ENCODE measurements around the gene CDK5RAP2.
"Not testable (repeated sequence)": the region's sequence is repeated elsewhere in the genome, so short reads cannot be mapped to it uniquely, and the experiment has no call there.

The CDK5RAP2 gene

DNA sequence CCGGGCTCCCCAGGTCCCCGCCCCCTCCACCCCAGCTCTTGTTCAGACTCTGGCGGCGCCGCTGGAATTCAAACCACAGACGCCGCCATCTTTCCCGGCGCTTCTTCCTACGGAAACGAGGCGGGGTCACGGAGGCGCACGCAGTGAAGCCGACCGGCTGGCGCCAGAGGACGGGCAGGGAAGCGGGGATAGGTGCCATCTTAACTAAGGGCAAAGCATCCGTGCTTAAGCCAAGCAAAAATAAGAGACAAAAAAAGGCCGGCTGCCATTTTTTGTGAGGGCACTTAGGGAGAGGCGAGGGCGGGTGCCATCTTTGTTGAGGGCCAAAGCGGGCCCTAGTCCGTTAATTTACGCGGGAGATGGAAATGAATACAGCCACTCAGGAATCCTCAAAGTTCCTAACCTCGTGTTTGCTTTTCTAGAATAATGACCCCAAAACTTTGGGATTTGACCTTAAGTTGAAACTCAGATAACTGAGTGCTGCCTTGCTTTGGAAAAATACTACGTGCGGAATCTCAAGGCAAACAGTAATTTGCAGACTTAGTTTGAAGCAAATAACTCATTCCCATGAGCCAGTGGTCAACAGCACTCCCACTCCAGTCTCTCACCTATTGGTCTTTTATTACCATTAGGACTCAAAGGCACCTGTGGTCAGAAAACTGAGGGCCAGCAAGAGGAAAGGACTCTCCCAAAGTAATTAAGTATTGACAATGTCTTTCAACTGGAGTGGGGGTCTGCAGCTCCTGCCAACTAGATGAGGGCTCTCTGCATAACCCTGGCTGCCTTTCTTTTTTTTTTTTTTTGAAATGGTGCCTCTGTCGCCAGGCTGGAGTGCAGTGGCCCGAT is at the start of gene CDK5RAP2:
Gene CDK5RAP2 (minus strand): TSS at position 117 of the 846 bp plus-strand sequence. CDS start 189 bp downstream, outside the sequence.
- DNase-seq (ENCODE audit: low spot score) = peak; percentile 99

DNA sequence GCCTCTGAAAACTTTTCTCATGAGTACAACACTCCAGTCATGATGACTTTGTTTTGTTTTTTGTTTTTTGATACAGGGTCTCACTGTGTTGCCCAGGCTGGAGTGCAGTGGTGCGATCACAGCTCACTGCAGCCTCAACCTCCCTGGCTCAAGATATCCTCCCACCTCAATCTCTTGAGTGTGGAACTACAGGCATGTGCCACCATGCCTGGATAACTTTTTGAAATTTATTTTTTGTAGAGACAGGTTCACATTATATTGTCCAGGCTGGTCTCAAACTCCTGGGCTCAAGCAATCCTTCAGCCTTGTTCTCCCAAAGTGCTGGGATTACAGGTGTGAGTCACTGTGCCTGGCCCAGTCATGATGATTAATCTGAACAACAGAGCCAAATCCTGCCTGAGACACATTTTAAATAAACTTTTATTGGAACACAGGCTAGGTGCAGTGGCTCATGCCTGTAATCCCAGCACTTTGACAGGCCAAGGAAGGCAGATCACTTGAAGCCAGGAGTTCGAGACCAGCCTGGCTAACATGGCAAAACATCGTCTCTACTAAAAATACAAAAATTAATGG is 49.0 kb upstream of the CDK5RAP2 start:
- DNase-seq (ENCODE audit: low spot score) = not testable (repeated sequence)

DNA sequence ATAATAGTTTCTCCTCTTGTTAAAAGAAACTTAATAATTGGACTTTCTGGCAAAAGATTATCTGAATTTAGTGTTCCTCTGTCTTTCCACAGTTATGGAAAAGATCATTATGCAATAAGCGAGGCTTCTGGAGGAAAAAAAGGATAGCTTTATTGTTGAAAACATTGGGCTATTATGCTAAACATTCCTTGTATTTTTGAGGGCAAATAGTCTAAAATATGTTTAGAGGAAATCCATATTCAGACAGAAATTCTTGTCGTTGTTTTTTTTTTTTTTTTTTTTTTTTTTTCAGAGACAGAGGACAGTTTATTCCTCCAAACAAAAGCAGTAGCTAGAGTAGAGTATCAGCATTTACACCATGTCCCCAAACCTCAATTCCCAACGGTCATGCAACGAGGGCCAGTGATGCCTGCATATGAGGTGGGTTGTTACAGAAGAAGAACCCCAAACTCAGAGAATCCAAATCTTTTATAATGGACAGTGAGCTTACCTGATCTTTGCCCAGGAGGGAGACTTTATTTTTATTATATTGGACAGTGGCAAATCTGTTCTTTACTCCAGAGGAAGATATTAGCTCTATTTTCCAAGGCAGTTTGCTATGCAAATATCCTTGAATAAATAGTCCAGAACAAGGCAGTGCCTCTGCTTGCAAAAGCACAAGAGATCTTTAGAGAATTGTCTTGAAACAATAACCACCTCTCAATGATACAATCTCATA is 48.4 kb upstream of the CDK5RAP2 start:
- DNase-seq (ENCODE audit: low spot score) = peak; percentile 72

DNA sequence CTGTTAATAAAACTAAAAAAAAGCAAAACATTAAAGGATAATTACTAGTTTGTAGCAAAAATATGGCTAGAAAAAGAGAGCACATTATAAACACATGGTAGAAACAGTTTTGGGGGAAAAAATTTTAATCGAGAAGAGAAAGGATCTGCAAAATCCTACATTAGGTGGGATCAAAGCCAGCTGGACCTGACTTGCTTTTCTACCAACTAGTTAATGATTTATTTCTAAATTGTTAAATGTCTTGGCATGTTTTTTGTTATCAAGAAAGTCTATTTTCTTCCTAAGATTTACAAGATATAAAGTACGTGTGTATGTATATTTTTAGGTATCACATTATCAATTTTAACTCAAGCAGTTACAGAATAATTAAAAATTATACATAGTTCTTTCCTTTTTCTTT is 47.1 kb upstream of the CDK5RAP2 start:
- DNase-seq (ENCODE audit: low spot score) = no peak

DNA sequence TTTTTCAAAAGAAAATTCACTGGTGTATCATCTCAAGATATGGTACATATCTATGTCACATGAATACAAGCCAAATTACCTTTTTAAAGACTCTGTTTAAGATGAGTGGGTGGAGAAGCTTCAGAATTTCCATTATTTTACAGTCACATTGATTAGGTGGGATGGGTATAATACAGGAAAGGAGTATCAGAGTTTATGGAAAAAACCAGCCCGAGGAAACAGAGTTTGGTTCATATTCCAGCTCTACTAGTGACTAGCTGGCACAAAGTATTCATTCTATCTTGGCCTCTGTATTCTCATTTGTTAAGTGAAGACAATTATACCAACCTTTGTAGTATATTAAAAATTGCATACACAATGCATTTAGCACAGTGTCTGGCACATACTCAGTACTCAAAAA is 46.5 kb upstream of the CDK5RAP2 start:
- no peak for DNase-seq (ENCODE audit: low spot score)

DNA sequence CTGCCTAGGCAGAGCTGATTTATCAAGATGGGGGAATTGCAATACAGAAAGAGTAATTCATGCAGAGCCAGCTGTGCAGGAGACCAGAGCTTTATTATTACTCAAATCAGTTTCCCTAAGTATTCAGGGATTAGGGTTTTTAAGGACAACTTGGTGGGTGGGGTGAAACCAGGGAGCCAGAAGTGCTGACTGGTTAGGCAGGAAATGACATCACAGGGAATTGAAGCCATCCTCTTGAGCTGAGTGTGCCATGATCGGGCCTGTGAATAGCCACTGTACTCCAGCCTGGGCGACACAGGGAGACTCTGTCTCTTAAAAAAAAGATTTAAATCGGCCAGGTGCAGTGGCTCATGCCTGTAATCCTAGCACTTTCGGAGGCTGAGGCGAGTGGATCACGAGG is 45.3 kb upstream of the CDK5RAP2 start:
- DNase-seq (ENCODE audit: low spot score) = no peak

DNA sequence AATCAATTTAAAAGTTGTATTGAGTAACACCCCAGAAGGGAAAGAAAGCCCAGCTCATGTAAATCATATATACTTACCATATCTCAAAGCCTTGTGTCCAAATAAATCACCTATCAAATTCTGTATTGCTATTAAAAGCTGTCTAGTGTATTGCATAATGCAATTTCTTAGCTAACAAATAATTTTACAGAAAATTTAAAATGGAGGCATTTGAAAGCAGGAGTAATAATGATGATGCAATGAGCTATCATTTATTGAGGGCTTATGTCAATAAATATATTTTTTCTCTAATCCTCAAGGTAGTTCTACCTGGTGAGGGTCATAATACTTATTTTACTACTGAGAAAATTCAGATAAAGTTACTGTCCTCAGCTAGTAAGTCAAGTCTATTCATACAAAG is 42.8 kb upstream of the CDK5RAP2 start:
- DNase-seq (ENCODE audit: low spot score) = no peak

DNA sequence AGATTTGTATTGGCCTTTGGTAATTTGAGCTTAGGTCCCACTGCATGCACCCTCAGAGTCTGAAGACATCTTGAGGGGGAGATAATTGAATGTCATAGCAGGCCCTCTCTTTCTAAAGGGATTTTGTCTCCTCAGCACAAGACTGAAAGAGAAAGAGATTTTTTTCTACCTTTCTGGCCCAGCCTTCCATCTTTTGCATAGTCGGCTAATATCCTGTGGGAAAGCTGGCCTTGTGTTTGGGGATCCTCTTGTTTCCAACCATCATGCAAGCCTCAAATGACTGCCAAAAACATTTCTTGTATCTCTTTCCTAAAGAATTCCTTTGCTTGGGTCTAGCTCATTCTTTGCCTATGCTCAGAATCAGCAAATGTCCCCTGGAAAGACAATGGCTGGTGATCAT is 42.0 kb upstream of the CDK5RAP2 start:
- no peak for DNase-seq (ENCODE audit: low spot score)

DNA sequence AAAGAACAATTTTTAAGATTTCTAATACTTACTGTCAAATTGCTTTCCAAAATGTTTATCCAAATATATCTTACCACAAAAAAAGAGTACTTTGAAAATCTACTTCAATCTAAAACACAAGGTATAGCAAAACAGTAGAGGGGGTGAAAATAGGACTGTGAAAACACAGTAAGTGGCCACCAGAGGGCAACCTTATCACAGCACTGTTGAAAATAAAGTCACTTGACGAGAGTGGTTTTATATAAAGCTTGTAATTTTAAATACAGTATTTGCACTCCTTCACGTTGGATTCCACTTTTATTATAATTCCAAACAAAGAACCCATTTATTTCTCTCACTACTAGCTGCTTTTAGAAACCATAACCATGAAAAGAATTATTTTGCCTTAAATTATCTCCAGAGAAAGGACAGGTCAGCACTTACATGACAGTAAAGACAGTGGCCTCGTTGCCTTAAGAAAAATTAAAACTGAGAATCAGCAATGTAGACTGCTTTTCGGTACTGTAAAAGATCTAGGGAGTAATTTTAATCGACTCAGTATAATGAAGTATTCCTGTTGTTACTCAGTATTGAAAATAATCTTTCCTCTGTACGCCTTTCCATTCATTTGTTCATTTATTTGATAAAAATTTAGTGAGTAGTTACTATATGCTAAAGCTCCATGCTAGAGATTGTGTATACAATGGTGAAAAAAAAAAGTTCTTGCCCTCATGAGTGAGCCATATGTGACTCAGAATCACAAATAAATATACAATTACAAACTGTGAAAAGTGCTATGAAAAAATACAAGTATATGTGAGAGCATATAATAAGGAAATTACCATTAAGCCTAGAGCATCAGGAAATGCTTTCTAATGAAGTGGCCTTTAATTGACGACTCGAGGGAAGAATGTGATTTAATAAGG is 40.0 kb upstream of the CDK5RAP2 start:
- DNase-seq (ENCODE audit: low spot score) = peak; percentile 85

DNA sequence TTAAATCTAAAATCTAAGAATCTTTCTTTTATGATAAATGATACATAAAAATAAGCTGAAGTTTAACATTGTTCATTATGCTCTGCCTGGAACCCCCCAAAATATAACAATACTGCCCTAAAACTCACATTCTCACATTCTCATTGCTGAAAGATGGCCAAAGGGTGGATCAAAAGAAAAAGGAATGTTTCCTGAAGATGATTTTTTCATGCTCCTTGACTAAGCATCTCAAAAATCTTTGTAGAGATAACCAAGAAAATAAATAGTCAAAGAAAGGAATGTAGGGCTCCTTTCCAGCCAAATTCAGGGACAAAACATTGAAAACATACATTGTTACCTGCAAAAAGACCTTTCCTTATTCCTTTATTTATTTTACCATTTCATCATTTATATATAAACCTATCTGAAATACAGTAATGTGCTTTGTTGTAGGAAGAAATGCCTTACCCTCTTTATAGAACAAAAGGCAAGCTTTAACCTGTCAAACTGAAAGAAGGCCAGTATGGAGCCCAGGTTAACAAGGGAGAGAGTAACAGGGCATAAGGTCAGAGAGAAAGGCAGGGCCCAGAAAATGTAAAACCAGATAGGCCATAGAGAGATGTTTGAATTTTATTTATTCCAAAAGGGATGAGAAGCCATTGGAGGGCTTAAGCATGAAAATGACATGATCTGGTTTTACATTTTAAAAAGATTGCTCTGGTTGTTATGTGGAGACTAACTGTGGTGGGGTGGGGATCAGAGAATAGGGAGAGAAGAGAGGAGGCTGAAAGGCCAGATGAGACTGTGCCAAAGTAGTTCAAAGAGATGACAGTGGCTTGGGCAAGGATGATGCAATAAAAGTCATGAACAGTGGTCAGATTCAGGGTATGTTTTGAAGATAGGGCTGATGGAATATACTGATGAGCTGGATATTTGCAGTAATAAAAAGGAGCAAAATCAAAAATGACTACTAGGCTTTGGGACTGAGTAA is 37.3 kb upstream of the CDK5RAP2 start:
- no peak for DNase-seq (ENCODE audit: low spot score)

DNA sequence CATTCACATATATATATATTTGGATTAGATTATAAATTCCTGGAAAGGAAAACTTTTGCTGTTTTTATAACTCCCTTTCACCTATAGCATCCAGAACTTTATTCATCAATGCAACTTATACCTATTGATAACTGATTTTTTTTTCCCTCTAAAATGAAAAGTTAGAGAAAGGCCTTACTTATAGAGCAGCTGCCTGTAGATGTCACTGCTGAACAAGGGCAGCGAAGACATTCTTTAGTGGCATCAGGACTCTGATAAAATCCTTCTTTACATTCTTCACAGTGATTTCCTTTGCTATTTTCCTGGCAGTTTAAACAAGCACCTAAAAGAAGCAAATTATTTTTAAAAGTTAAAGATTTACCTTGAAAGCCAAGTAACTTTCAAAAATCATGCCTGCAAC is 32.3 kb upstream of the CDK5RAP2 start:
- DNase-seq (ENCODE audit: low spot score) = peak; percentile 66

DNA sequence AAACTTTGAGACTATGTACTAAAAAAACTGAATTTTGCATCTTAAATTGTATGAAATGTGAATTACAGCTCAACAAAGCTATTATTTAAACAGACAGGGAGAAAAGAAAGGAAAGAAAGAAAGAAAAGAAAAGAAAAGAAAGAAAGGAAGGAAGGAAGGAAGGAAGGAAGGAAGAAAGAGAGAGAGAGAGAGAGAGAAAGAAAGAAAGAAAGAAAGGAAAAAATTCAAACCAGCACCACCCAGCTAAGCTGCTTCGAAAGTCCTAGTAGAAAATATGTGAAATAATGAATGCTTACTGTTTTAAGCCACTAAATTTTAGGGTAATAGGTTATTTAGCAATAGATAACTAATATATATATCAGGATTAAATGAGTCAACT is 31.7 kb upstream of the CDK5RAP2 start:
- no peak for DNase-seq (ENCODE audit: low spot score)

DNA sequence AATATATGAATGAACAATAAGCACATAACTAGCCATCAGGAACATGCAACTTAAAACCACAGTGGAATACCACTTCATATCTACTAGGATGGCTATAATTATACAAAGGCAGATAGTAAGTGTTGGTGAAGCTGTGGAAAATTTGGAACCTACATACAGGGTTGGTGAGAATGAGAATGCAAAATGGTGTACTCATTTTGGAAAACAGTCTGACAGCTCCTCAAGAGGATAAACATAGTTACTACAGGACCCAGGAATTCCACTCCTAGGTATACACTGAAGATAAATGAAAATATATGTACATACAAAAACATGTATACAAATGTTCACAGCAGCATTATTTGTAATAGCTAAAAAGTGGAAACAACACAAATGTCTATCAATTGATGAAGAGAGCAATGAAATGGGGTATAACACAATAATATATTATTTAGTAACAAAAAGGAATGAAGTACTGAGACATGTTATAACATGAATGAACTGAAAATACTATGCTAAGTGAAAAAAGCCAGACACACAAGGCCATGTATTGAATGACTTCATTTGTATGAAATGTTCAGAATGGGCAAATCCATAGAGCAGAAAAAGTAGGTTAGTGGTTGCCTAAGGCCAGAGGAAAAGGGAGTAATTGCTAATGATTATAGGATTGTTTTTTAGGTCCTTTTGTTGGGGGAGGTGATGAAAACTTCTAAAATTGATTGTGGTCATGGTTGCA is 31.2 kb upstream of the CDK5RAP2 start:
- DNase-seq (ENCODE audit: low spot score) = no peak

DNA sequence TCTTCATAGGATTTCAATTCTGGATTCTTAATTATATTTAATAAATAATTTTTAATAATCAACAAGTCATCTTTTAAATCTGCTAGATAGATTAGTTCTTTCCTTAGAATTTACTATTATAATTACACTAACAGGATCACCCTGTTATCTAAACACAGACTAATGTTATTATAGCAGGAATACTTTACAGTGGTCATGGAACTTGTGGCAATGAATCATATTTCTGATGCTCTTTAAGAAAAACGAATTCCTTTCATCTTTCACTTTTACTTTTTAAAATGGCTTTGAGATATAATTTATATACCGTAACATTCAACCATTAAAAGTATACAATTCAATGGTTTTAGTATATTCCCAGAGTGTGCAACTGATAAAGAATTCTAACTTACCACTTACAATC is 29.7 kb upstream of the CDK5RAP2 start:
- DNase-seq (ENCODE audit: low spot score) = no peak

DNA sequence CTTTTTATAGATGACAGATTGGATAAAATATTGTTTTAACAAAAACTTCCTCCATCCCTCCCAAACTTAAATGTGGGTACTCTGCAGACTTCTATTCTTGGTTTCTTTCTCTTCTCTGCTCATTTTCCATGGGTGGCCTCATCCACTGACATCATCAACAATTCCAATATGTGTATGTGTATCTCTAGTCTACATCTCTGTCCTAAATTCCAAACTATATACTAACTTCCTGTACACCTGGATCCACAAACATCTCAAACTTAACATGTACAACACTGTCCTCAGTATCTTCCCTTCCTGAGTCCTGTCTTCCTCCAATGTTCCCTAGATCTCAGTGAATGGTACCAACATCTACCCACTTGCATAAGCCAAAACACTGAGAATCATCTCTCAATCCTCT is 28.5 kb upstream of the CDK5RAP2 start:
- no peak for DNase-seq (ENCODE audit: low spot score)

DNA sequence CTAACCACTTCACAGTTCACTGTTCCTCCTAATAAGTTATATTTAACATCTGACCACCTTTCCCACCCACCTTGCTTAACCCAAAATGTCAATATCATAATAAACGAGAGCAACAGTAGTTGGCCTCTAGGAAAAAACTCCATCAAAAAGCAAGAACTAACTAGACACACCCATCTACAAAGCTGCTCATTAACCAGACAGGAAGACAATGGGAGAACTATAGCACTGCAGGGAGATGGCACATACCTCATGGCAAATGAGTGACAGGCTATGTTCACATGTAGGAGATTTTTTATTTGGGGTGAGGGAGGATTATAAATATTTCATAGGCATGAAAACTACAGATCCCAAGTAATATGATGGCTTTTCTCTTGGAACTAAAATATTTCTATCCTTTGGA is 23.6 kb upstream of the CDK5RAP2 start:
- no peak for DNase-seq (ENCODE audit: low spot score)

DNA sequence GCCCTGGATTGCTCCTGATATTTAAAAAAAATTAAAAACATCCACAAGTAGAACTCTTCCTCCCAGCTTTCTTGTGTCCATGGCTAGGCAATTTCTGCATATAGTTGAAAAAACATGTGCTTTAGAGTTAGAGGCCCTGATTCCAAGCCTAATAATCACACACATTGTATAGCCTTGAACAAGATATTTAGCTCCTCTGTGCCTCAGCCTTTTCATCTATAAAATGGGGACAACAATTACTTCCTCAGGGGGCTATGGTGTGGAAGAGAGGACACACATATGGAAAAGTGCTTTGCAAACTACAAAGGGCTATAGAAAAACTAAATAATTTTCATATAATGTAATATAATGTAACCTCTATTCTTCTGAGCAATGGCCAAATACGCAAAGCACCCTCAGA is 23.0 kb upstream of the CDK5RAP2 start:
- no peak for DNase-seq (ENCODE audit: low spot score)

DNA sequence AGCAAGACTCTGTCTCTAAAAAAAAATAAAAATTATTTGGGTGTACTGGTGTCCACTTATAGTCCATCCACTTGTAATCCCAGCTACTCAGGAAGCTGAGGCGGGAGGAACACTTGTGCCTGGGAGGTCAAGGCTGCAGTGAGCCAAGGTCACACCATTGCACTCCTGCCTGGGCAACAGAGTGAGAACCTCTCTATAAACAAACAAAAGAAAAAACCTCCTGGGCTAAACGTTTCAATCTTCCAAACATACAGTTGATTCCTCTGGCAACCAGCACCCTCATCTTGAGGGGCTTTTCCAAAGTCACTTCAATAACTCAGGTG is 13.9 kb upstream of the CDK5RAP2 start:
- no peak for DNase-seq (ENCODE audit: low spot score)

DNA sequence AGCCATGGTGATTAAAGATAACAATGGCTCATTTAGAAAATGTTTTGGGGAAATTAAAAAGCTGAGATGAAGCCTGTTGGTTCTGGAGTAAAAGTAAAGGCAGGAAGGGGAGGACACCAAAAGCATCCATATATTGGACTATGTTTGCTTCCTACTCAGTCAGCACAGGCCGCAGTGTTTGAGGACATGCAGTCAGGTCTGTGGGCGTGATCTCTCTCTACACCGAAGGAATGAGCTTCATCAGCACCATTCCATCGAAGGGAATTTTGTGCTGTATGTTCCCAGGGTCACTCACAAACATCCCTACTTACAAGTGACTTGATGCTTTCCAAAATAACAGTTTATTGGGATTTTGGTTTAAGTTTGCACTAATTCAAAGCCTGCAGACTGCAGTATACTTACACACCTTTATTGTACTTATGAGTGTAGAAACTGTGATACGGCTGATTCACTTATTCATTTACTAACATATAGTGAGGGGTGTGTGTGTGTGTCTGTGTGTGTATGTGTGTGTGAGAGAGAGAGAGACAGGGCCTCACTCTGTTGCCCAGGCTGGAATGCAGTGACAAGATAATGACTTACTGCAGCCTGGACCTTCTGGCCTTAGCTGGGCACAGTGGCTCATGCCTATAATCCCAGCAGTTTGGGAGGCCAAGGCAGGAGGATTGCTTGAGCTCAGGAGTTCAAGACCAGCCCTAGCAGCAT is 13.4 kb upstream of the CDK5RAP2 start:
- no peak for DNase-seq (ENCODE audit: low spot score)

DNA sequence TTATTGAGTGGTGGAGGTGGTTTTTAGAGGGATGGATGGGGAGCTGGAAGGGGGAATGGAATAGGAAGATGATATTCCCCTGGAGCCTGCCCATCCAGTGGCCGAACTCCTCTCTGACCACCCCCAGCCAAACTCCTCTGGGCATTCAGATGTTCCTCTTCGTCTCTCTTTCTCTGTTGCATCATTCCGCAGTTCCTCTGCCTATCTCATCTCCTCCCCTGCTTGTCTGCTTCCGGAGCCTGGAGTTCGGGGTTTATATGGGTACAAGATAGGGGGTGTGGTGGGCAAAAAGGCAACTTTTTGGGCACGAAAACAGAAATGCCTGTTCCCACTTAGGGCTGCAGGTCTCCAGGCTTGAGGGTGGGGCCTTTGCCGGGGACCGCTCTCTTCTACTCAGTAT is 12.2 kb upstream of the CDK5RAP2 start:
- DNase-seq (ENCODE audit: low spot score) = no peak
